ENCODE measurements around the gene ERFL.

The ERFL gene

GRCh38 chr19:41925208-41926003, 2.8 kb downstream of the ERFL start:
- intact Hi-C loops (cut with DNase I; ENCODE audit: low total_unique reads) = no loop called here
- Histone ChIP-seq H3K27me3 (peaks cover 8 to 97% of the 10 kb centered on the region in 2 donors), H3K36me3 (no peaks in the 10 kb centered on the region), H3K4me3 (no peak overlapping the region), H3K9me3 (no peaks in the 10 kb centered on the region), H3K4me1 (peaks cover 0 to 16% (median 15%) of the 10 kb centered on the region in 4 donors), H3K27ac (no peak overlapping the region)
- no peak for DNase-seq
- no peak for TF ChIP-seq CTCF (IDR thresholded peaks at IDR 0.05)

- H3K4me1 ChIP-seq = peaks cover 0 to 16% (median 15%) of the 10 kb centered on the region in 4 donors
- H3K27me3 ChIP-seq = peaks cover 8 to 97% of the 10 kb centered on the region in 2 donors
- H3K27ac ChIP-seq = no peak overlapping the region
- no peak overlapping the region for H3K4me3 ChIP-seq
- no peaks in the 10 kb centered on the region for H3K9me3 ChIP-seq
- TF ChIP-seq CTCF (IDR thresholded peaks at IDR 0.05) = no peak
- intact Hi-C loops (cut with DNase I; ENCODE audit: low total_unique reads) = no loop called here
- H3K36me3 ChIP-seq = no peaks in the 10 kb centered on the region
- no peak for DNase-seq
Measured at GRCh38 chr19:41924151-41925145, 3.8 kb downstream of the ERFL start.

GRCh38 chr19:41923045-41923788, 5.0 kb downstream of the ERFL start:
- no peaks in the 10 kb centered on the region for H3K9me3 ChIP-seq
- peaks cover 0 to 6% (median 6%) of the 10 kb centered on the region in 4 donors for H3K4me1 ChIP-seq
- no peak overlapping the region for H3K4me3 ChIP-seq
- intact Hi-C loops (cut with DNase I; ENCODE audit: low total_unique reads) = no loop called here
- H3K27me3 ChIP-seq = peaks cover 8 to 96% of the 10 kb centered on the region in 2 donors
- no peak overlapping the region for H3K27ac ChIP-seq
- no peaks in the 10 kb centered on the region for H3K36me3 ChIP-seq
- DNase-seq = no peak
- TF ChIP-seq CTCF (IDR thresholded peaks at IDR 0.05) = no peak

GRCh38 chr19:41922585-41922984, 5.7 kb downstream of the ERFL start:
- no peak overlapping the region for H3K4me3 ChIP-seq
- TF ChIP-seq CTCF (IDR thresholded peaks at IDR 0.05) = no peak
- no peaks in the 10 kb centered on the region for H3K9me3 ChIP-seq
- no peaks in the 10 kb centered on the region for H3K4me1 ChIP-seq
- H3K36me3 ChIP-seq = no peaks in the 10 kb centered on the region
- H3K27ac ChIP-seq = no peak overlapping the region
- intact Hi-C loops (cut with DNase I; ENCODE audit: low total_unique reads) = no loop called here
- H3K27me3 ChIP-seq = peaks cover 6 to 96% of the 10 kb centered on the region in 2 donors
- no peak for DNase-seq

Data from tibial artery (tissue), 4 donors.